ENCODE data around the gene TBC1D10A. TPM values are rescaled to one million over a fixed set of nuclear protein-coding genes. Genes with fewer than 3 reads are reported as not detected.

Gene TBC1D10A
- total RNA-seq, 1 donor = 12.9 TPM

GRCh38 chr22:30254314-30254713, 72.4 kb downstream of the TBC1D10A start:
- no peak overlapping the region for H3K4me3 ChIP-seq (ENCODE audit: low read depth, low read length)
- TF ChIP-seq CTCF (IDR thresholded peaks at IDR 0.05; ENCODE audit: insufficient read depth, low read length) = no peak
- no peak for DNase-seq (ENCODE audit: low read depth)

- TF ChIP-seq CTCF (IDR thresholded peaks at IDR 0.05; ENCODE audit: insufficient read depth, low read length) = no peak
- no peak overlapping the region for H3K4me3 ChIP-seq (ENCODE audit: low read depth, low read length)
- peak; percentile 62 for DNase-seq (ENCODE audit: low read depth)
Measured at GRCh38 chr22:30253205-30253852, 73.4 kb downstream of the TBC1D10A start.

GRCh38 chr22:30252411-30253204, 74.1 kb downstream of the TBC1D10A start:
- no peak for DNase-seq (ENCODE audit: low read depth)
- TF ChIP-seq CTCF (IDR thresholded peaks at IDR 0.05; ENCODE audit: insufficient read depth, low read length) = no peak
- H3K4me3 ChIP-seq (ENCODE audit: low read depth, low read length) = no peak overlapping the region

GRCh38 chr22:30251711-30252110, 75.0 kb downstream of the TBC1D10A start:
- no peak for TF ChIP-seq CTCF (IDR thresholded peaks at IDR 0.05; ENCODE audit: insufficient read depth, low read length)
- DNase-seq (ENCODE audit: low read depth) = peak; percentile 49

GRCh38 chr22:30250661-30251267, 76.0 kb downstream of the TBC1D10A start:
- no peak for TF ChIP-seq CTCF (IDR thresholded peaks at IDR 0.05; ENCODE audit: insufficient read depth, low read length)
- peak; percentile 49 for DNase-seq (ENCODE audit: low read depth)
- no peak overlapping the region for H3K4me3 ChIP-seq (ENCODE audit: low read depth, low read length)

More at GRCh38 chr22:30251711-30252110, 75.0 kb downstream of the TBC1D10A start:
- no peak overlapping the region for H3K4me3 ChIP-seq (ENCODE audit: low read depth, low read length)

- TF ChIP-seq CTCF (IDR thresholded peaks at IDR 0.05; ENCODE audit: insufficient read depth, low read length) = no peak
- no peak overlapping the region for H3K4me3 ChIP-seq (ENCODE audit: low read depth, low read length)
- DNase-seq (ENCODE audit: low read depth) = no peak
Measured at GRCh38 chr22:30250039-30250565, 76.6 kb downstream of the TBC1D10A start.
